K562 (cell line): ENCODE data around the gene ERVH48-1. TPM values are rescaled to one million over a fixed set of nuclear protein-coding genes. Genes with fewer than 3 reads are reported as not detected.
A peak's percentile ranks its signal among the peaks of the same experiment; 100 is the strongest.

Source experiments
- BDP1 ChIP-seq: IDR thresholded peaks from 3 replicates; pipeline ENCODE4 v1.6.1; 2011; ENCODE audit not compliant: insufficient read length, insufficient read depth
- FOXK1 ChIP-seq: sonication (generic); formaldehyde crosslinking; IDR thresholded peaks from 2 replicates; pipeline ENCODE4 v1.8.0; 2022; ENCODE audit warnings: missing genetic modification reagents, mild to moderate bottlenecking, borderline replicate concordance
- GABPB2 ChIP-seq: fragments of 250-450 bp; sonication (Bioruptor Pico); conservative IDR thresholded peaks from 2 replicates; pipeline ENCODE4 v1.5.1; 2021; ENCODE audit warnings: mild to moderate bottlenecking
- HDAC3 ChIP-seq: fragments of 450-650 bp; IDR thresholded peaks from 2 replicates; pipeline ENCODE4 v1.6.1; 2018; ENCODE audit warnings: borderline replicate concordance, mild to moderate bottlenecking, moderate library complexity; ENCODE audit not compliant: partially characterized antibody
- MYNN ChIP-seq, 2 experiments: sonication (generic); formaldehyde crosslinking in 1 of 2; IDR thresholded peaks; 2 replicates each; pipeline versions ENCODE4 v1.5.0 to v1.6.1; 2016 to 2020; ENCODE audit warnings: antibody characterized with exemption in 1 of 2, missing genetic modification reagents in 1 of 2
- PBX2 ChIP-seq, 2 experiments: IDR thresholded peaks in 1 of 2; conservative IDR thresholded peaks in 1 of 2; 2 replicates each; pipeline ENCODE4 v1.6.1; 2016; ENCODE audit warnings: low read depth in 2 of 2, mild to moderate bottlenecking in 1 of 2, missing compliant biosample characterization in 1 of 2, missing genetic modification characterization in 1 of 2, moderate library complexity in 1 of 2
- PCBP2 ChIP-seq: fragments of 200-400 bp; formaldehyde crosslinking; IDR thresholded peaks from 2 replicates; pipeline ENCODE4 v1.6.1; 2018; ENCODE audit warnings: low read length, low read depth, mild to moderate bottlenecking, moderate library complexity; ENCODE audit not compliant: poor library complexity, severe bottlenecking
- PHF20 ChIP-seq: fragments of 450-650 bp; IDR thresholded peaks from 2 replicates; pipeline ENCODE4 v1.6.1; 2018; ENCODE audit not compliant: partially characterized antibody
- POLR2AphosphoS2 ChIP-seq: IDR thresholded peaks from 2 replicates; pipeline ENCODE4 v1.6.1; 2012; ENCODE audit warnings: low read length, improper control_type of control experiment
- ZFPM2 ChIP-seq: fragments of 250-450 bp; sonication (Bioruptor Pico); IDR thresholded peaks from 2 replicates; pipeline ENCODE4 v1.5.1; 2022; ENCODE audit warnings: mild to moderate bottlenecking
- ZKSCAN8 ChIP-seq: fragments of 200-800 bp; sonication (Bioruptor generic); IDR thresholded peaks from 2 replicates; pipeline ENCODE4 v1.6.1; 2016; ENCODE audit warnings: missing genetic modification characterization, missing compliant biosample characterization
- ZNF23 ChIP-seq: fragments of 250-450 bp; sonication (Bioruptor Pico); IDR thresholded peaks from 2 replicates; pipeline ENCODE4 v1.4.0; 2020; ENCODE audit warnings: mild to moderate bottlenecking
- ZNF277 ChIP-seq: fragments of 250-450 bp; sonication (Bioruptor Pico); IDR thresholded peaks from 2 replicates; pipeline ENCODE4 v1.8.0; 2022; ENCODE audit warnings: inconsistent platforms, mild to moderate bottlenecking, moderate library complexity, borderline replicate concordance
- ZNF518B ChIP-seq: fragments of 250-450 bp; sonication (Bioruptor Pico); IDR thresholded peaks from 2 replicates; pipeline ENCODE4 v1.5.0; 2021; ENCODE audit warnings: mild to moderate bottlenecking, moderate library complexity
- polyA plus RNA-seq, 8 experiments: library from polyadenylated mRNA; depleted of rRNA in 4 of 8; stranded (reverse) in 5 of 8; unstranded in 3 of 8; fragments of >200 nt; fragmentation: Nextera tagmentation in 2 of 8; fragmentation: Illumina TruSeq in 1 of 8; extraction: Ambion mirVana in 2 of 8; extraction: Trizol in 1 of 8; gene quantifications; 2 replicates each; pipeline versions ENCODE4 v1.2.1 to v1.2.3, GENCODE V29; 2011 to 2014; ENCODE audit warnings: inconsistent platforms in 1 of 8, missing spikeins in 1 of 8
- total RNA-seq, 7 experiments: library from RNA; depleted of rRNA in 6 of 7; stranded (reverse); fragments of >200 nt in 6 of 7; fragmentation: Illumina TruSeq in 2 of 7; extraction: Trizol in 2 of 7; gene quantifications; 2 replicates each; pipeline versions ENCODE4 v1.2.1 to v1.2.3, GENCODE V29; 2011 to 2021; ENCODE audit warnings: low replicate concordance in 1 of 7
- TF ChIP-seq, protein P1 (sequence below): sonication (generic); formaldehyde crosslinking; IDR thresholded peaks from 2 replicates; pipeline ENCODE4 v1.8.1; 2023; ENCODE audit warnings: mild to moderate bottlenecking, missing genetic modification reagents

Gene ERVH48-1
- total and polyA plus RNA-seq, 9 of the 15 experiments (the other 6 are each of a cell fraction or from before 2014, with no cell fraction given): 0.08 to 0.49 (median 0.16) TPM; not detected in 3

GRCh38 chr21:42878993-42879787, 46.2 kb downstream of the ERVH48-1 start, which contains the start of gene WDR4 (continued):
- TF ChIP-seq BDP1 (no peak), ZFPM2 (no peak), FOXK1 (CRISPR knock-in tag) (peak; percentile 86; the same call in 1 of the 2 replicates), MYNN (IDR thresholded peaks at IDR 0.05) (no peak), MYNN (CRISPR knock-in tag; IDR thresholded peaks at IDR 0.05) (no peak), POLR2AphosphoS2 (peak; percentile 93; the same call in 1 of the 2 replicates), ZNF518B (CRISPR knock-in tag) (no peak), PBX2 (CRISPR knock-in tag; IDR thresholded peaks at IDR 0.05; ENCODE audit: low read depth) (no peak), PBX2 (tag; conservative IDR thresholded peaks at IDR 0.05; ENCODE audit: low read depth) (no peak), PHF20 (peak; percentile 96), PCBP2 (peak; percentile 19), ZNF277 (CRISPR knock-in tag) (no peak), ZNF23 (CRISPR knock-in tag) (no peak), GABPB2 (CRISPR knock-in tag) (no peak), HDAC3 (no peak), ZKSCAN8 (CRISPR knock-in tag) (no peak)
- TF ChIP-seq, protein P1, sequence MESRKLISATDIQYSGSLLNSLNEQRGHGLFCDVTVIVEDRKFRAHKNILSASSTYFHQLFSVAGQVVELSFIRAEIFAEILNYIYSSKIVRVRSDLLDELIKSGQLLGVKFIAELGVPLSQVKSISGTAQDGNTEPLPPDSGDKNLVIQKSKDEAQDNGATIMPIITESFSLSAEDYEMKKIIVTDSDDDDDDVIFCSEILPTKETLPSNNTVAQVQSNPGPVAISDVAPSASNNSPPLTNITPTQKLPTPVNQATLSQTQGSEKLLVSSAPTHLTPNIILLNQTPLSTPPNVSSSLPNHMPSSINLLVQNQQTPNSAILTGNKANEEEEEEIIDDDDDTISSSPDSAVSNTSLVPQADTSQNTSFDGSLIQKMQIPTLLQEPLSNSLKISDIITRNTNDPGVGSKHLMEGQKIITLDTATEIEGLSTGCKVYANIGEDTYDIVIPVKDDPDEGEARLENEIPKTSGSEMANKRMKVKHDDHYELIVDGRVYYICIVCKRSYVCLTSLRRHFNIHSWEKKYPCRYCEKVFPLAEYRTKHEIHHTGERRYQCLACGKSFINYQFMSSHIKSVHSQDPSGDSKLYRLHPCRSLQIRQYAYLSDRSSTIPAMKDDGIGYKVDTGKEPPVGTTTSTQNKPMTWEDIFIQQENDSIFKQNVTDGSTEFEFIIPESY (CRISPR knock-in tag): no peak
